ENCODE results near the gene XXYLT1.

Gene XXYLT1

GRCh38 chr3:195077611-195078540 is 193.1 kb downstream of the XXYLT1 start:
- H3K4me1 ChIP-seq (ENCODE audit: insufficient read depth, poor library complexity, severe bottlenecking) = no peaks in the 10 kb centered on the region

GRCh38 chr3:195076981-195077610 is 193.9 kb downstream of the XXYLT1 start:
- H3K27ac ChIP-seq (ENCODE audit: poor library complexity, severe bottlenecking) = no peak overlapping the region
- ATAC-seq (ENCODE audit: low read depth) = no peak
- H3K9me3 ChIP-seq (ENCODE audit: severe bottlenecking) = no peaks in the 10 kb centered on the region
- H3K4me3 ChIP-seq (ENCODE audit: severe bottlenecking) = no peak overlapping the region
- no peaks in the 10 kb centered on the region for H3K4me1 ChIP-seq (ENCODE audit: insufficient read depth, poor library complexity, severe bottlenecking)
- no peak for TF ChIP-seq CTCF (IDR thresholded peaks at IDR 0.05; ENCODE audit: poor library complexity, severe bottlenecking)
- DNase-seq (ENCODE audit: low spot score) = peak; percentile 38
- no peaks in the 10 kb centered on the region for H3K36me3 ChIP-seq (ENCODE audit: low read depth)
- H3K27me3 ChIP-seq (ENCODE audit: insufficient read depth, poor library complexity, severe bottlenecking) = no peaks in the 10 kb centered on the region

More at GRCh38 chr3:195077611-195078540, 193.1 kb downstream of the XXYLT1 start:
- Histone ChIP-seq H3K27ac (ENCODE audit: poor library complexity, severe bottlenecking) (no peak overlapping the region), H3K27me3 (ENCODE audit: insufficient read depth, poor library complexity, severe bottlenecking) (no peaks in the 10 kb centered on the region), H3K36me3 (ENCODE audit: low read depth) (no peaks in the 10 kb centered on the region), H3K4me3 (ENCODE audit: severe bottlenecking) (no peak overlapping the region), H3K9me3 (ENCODE audit: severe bottlenecking) (no peaks in the 10 kb centered on the region)
- TF ChIP-seq CTCF (IDR thresholded peaks at IDR 0.05; ENCODE audit: poor library complexity, severe bottlenecking) = no peak
- ATAC-seq (ENCODE audit: low read depth) (no peak), DNase-seq (ENCODE audit: low spot score) (peak; percentile 50)

- ATAC-seq (ENCODE audit: low read depth) (no peak), DNase-seq (ENCODE audit: low spot score) (peak; percentile 34)
- H3K9me3 ChIP-seq (ENCODE audit: severe bottlenecking) = no peaks in the 10 kb centered on the region
- no peak overlapping the region for H3K4me3 ChIP-seq (ENCODE audit: severe bottlenecking)
- no peaks in the 10 kb centered on the region for H3K27me3 ChIP-seq (ENCODE audit: insufficient read depth, poor library complexity, severe bottlenecking)
- no peaks in the 10 kb centered on the region for H3K36me3 ChIP-seq (ENCODE audit: low read depth)
- no peaks in the 10 kb centered on the region for H3K4me1 ChIP-seq (ENCODE audit: insufficient read depth, poor library complexity, severe bottlenecking)
- H3K27ac ChIP-seq (ENCODE audit: poor library complexity, severe bottlenecking) = no peak overlapping the region
- no peak for TF ChIP-seq CTCF (IDR thresholded peaks at IDR 0.05; ENCODE audit: poor library complexity, severe bottlenecking)
These were observed 194.8 kb downstream of the XXYLT1 start for GRCh38 chr3:195075941-195076875.

- Histone ChIP-seq H3K36me3 (ENCODE audit: low read depth) (no peaks in the 10 kb centered on the region), H3K27me3 (ENCODE audit: insufficient read depth, poor library complexity, severe bottlenecking) (no peaks in the 10 kb centered on the region), H3K27ac (ENCODE audit: poor library complexity, severe bottlenecking) (no peak overlapping the region), H3K9me3 (ENCODE audit: severe bottlenecking) (no peaks in the 10 kb centered on the region), H3K4me1 (ENCODE audit: insufficient read depth, poor library complexity, severe bottlenecking) (no peaks in the 10 kb centered on the region), H3K4me3 (ENCODE audit: severe bottlenecking) (no peak overlapping the region)
- TF ChIP-seq CTCF (IDR thresholded peaks at IDR 0.05; ENCODE audit: poor library complexity, severe bottlenecking) = no peak
- ATAC-seq (ENCODE audit: low read depth) (no peak), DNase-seq (ENCODE audit: low spot score) (no peak)
These were observed 195.6 kb downstream of the XXYLT1 start for GRCh38 chr3:195075199-195075940.

Measured in RWPE2 (cell line).